GM23338 (cell line): ENCODE results near the gene WNK2. TPM values are rescaled to one million over a fixed set of nuclear protein-coding genes. Genes with fewer than 3 reads are reported as not detected.

ENCODE experiments used
- ATAC-seq: fragments of 200-7000 bp; cut with Tn5 transposase; 3 replicates; pipeline ENCODE4 v1.9.1; 2020
- DNase-seq: peaks from one replicate; pipeline ENCODE4 v3.0.0-alpha.2; 2015; ENCODE audit warnings: low spot score
- H2AFZ ChIP-seq: fragments of 200-600 bp; sonication (generic); 2 replicates; pipeline ENCODE4 v1.8.0; 2016; ENCODE audit warnings: antibody characterized with exemption, mild to moderate bottlenecking, moderate library complexity
- H3F3A ChIP-seq: fragments of 200-600 bp; sonication (generic); replicated peaks from 2 replicates; pipeline ENCODE4 v1.8.0; 2017; ENCODE audit warnings: antibody characterized with exemption, mixed run types, low read depth
- H3K27ac ChIP-seq: fragments of 200-600 bp; sonication (generic); 2 replicates; pipeline ENCODE4 v1.6.1; 2016; ENCODE audit warnings: low read depth
- H3K27me3 ChIP-seq: fragments of 200-600 bp; sonication (generic); 2 replicates; pipeline ENCODE4 v1.8.0; 2016; ENCODE audit warnings: mild to moderate bottlenecking, mixed run types, moderate library complexity; ENCODE audit not compliant: insufficient read depth
- H3K36me3 ChIP-seq: fragments of 200-600 bp; sonication (generic); 2 replicates; pipeline ENCODE4 v1.8.0; 2016; ENCODE audit warnings: mild to moderate bottlenecking; ENCODE audit not compliant: insufficient read depth
- H3K4me1 ChIP-seq: fragments of 200-600 bp; sonication (generic); 2 replicates; pipeline ENCODE4 v1.8.0; 2016; ENCODE audit warnings: mild to moderate bottlenecking, moderate library complexity; ENCODE audit not compliant: insufficient read depth
- H3K4me2 ChIP-seq: fragments of 200-600 bp; sonication (generic); 2 replicates; pipeline ENCODE4 v1.7.1; 2017; ENCODE audit warnings: mixed run types
- H3K4me3 ChIP-seq: fragments of 200-600 bp; sonication (generic); 2 replicates; pipeline ENCODE4 v1.6.1; 2016; ENCODE audit warnings: mixed run types
- H3K79me2 ChIP-seq: fragments of 200-600 bp; sonication (generic); replicated peaks from 2 replicates; pipeline ENCODE4 v1.8.0; 2017; ENCODE audit warnings: mild to moderate bottlenecking; ENCODE audit not compliant: insufficient read depth
- H3K9me2 ChIP-seq: fragments of 200-600 bp; sonication (generic); 2 replicates; pipeline ENCODE4 v1.8.0; 2017; ENCODE audit not compliant: insufficient read depth
- H4K20me1 ChIP-seq: fragments of 200-600 bp; sonication (generic); replicated peaks from 2 replicates; pipeline ENCODE4 v1.8.0; 2017; ENCODE audit warnings: mild to moderate bottlenecking; ENCODE audit not compliant: insufficient read depth
- H3K27ac Mint-ChIP-seq: 2 replicates; pipeline ENCODE4 v1.8.0; 2020; ENCODE audit warnings: inconsistent platforms, mild to moderate bottlenecking, moderate library complexity, mixed read lengths
- H3K27me3 Mint-ChIP-seq: 3 replicates; pipeline ENCODE4 v1.8.0; 2022; ENCODE audit warnings: low read depth, mild to moderate bottlenecking, moderate library complexity, mixed read lengths, inconsistent platforms; ENCODE audit not compliant: insufficient read depth, poor library complexity
- H3K36me3 Mint-ChIP-seq: 3 replicates; pipeline ENCODE4 v1.8.0; 2021; ENCODE audit warnings: low read depth, mild to moderate bottlenecking, inconsistent platforms, moderate library complexity, mixed read lengths
- H3K4me1 Mint-ChIP-seq: 3 replicates; pipeline ENCODE4 v1.8.0; 2020; ENCODE audit warnings: mild to moderate bottlenecking, inconsistent platforms, mixed read lengths
- H3K4me3 Mint-ChIP-seq: 3 replicates; pipeline ENCODE4 v1.8.0; 2021; ENCODE audit warnings: moderate library complexity, mild to moderate bottlenecking, inconsistent platforms, mixed read lengths
- H3K9me3 Mint-ChIP-seq: 3 replicates; pipeline ENCODE4 v1.8.0; 2020; ENCODE audit warnings: moderate library complexity, mild to moderate bottlenecking, inconsistent platforms, mixed read lengths
- CTCF ChIP-seq, 2 experiments: fragments of 200-600 bp in 1 of 2; sonication (generic) in 1 of 2; conservative IDR thresholded peaks; 2 replicates each; pipeline versions ENCODE4 v1.5.1 to v1.6.1; 2016 to 2017; ENCODE audit warnings: antibody characterized with exemption in 2 of 2, low read depth in 2 of 2, mild to moderate bottlenecking in 2 of 2, moderate library complexity in 1 of 2
- ETS1 ChIP-seq: IDR thresholded peaks from 2 replicates; pipeline ENCODE4 v1.6.1; 2016; ENCODE audit warnings: antibody characterized with exemption
- EZH2 ChIP-seq: fragments of 200-600 bp; sonication (generic); IDR thresholded peaks from one replicate; pipeline ENCODE4 v1.8.0; 2017; ENCODE audit warnings: antibody characterized with exemption, mild to moderate bottlenecking, low read depth; ENCODE audit not compliant: unreplicated experiment
- JUNB ChIP-seq: IDR thresholded peaks from one replicate; pipeline ENCODE4 v1.6.1; 2016; ENCODE audit warnings: antibody characterized with exemption; ENCODE audit not compliant: unreplicated experiment
- POLR2AphosphoS5 ChIP-seq: IDR thresholded peaks from 2 replicates; pipeline ENCODE4 v1.6.1; 2016; ENCODE audit warnings: antibody characterized with exemption, low read depth
- REST ChIP-seq: IDR thresholded peaks from one replicate; pipeline ENCODE4 v1.6.1; 2018; ENCODE audit warnings: antibody characterized with exemption; ENCODE audit not compliant: unreplicated experiment
- STAT1 ChIP-seq: IDR thresholded peaks from one replicate; pipeline ENCODE4 v1.6.1; 2016; ENCODE audit warnings: antibody characterized with exemption; ENCODE audit not compliant: unreplicated experiment
- ZNF114 ChIP-seq: fragments of 250-450 bp; sonication (Bioruptor Pico); IDR thresholded peaks from 2 replicates; pipeline ENCODE4 v1.5.0; 2020; ENCODE audit warnings: mild to moderate bottlenecking, moderate library complexity
- ZNF331 ChIP-seq: fragments of 250-450 bp; sonication (Bioruptor Pico); IDR thresholded peaks from 2 replicates; pipeline ENCODE4 v1.5.0; 2020; ENCODE audit warnings: low read depth, mild to moderate bottlenecking, moderate library complexity
- polyA plus RNA-seq: library from polyadenylated mRNA; unstranded; fragments of >200 nt; fragmentation: Nextera tagmentation; extraction: Ambion mirVana; gene quantifications from 2 replicates; pipeline ENCODE4 v1.2.1, GENCODE V29; 2016
- total RNA-seq: library from RNA; depleted of rRNA; stranded (reverse); fragments of >200 nt; shearing (Covaris generic); gene quantifications from 2 replicates; pipeline ENCODE4 v1.2.3, GENCODE V29; 2014

Gene WNK2
- total and polyA plus RNA-seq, 2 experiments from 2014 or later = 56.4 to 102 TPM

- no peaks in the 10 kb centered on the region for H3K9me2 ChIP-seq
- H4K20me1 ChIP-seq = no peaks in the 10 kb centered on the region; the same call in 1 of the 2 replicates
- no peaks in the 10 kb centered on the region; the same call in 2 of the 3 replicates for H3K9me3 Mint-ChIP-seq
- H3K27me3 Mint-ChIP-seq = peaks cover 6% of the 10 kb centered on the region
- H3K4me3 Mint-ChIP-seq = no peak overlapping the region
- DNase-seq (no peak), ATAC-seq (no peak)
- H3K27me3 ChIP-seq = no peaks in the 10 kb centered on the region
- peaks cover 8% of the 10 kb centered on the region; the same call in 1 of the 3 replicates for H3K36me3 Mint-ChIP-seq
- no peaks in the 10 kb centered on the region for H3F3A ChIP-seq
- no peaks in the 10 kb centered on the region for H3K4me1 ChIP-seq
- no peaks in the 10 kb centered on the region for H3K79me2 ChIP-seq
- peaks cover 2% of the 10 kb centered on the region; the same call in 2 of the 3 replicates for H3K4me1 Mint-ChIP-seq
- no peak overlapping the region for H3K27ac Mint-ChIP-seq
- H3K27ac ChIP-seq = no peak overlapping the region
- H3K36me3 ChIP-seq = no peaks in the 10 kb centered on the region; the same call in 1 of the 2 replicates
- H3K4me3 ChIP-seq = no peak overlapping the region
- no peak overlapping the region for H3K4me2 ChIP-seq
- TF ChIP-seq EZH2 (no peak), JUNB (no peak), REST (no peak), ZNF114 (no peak), ETS1 (no peak), CTCF (conservative IDR thresholded peaks at IDR 0.05; ENCODE audit: low read depth in 2 of 2) (no peak), POLR2AphosphoS5 (no peak), ZNF331 (CRISPR knock-in tag) (no peak), STAT1 (no peak)
- no peak overlapping the region for H2AFZ ChIP-seq
Observed at GRCh38 chr9:93259490-93260262, 75.7 kb downstream of the WNK2 start.
